HCEC 1CT (cell line): ENCODE measurements around the gene AUTS2.

Source experiments
- DNase-seq: peaks from one replicate; pipeline ENCODE4 v3.0.0-alpha.2; 2017

AUTS2 gene

DNA sequence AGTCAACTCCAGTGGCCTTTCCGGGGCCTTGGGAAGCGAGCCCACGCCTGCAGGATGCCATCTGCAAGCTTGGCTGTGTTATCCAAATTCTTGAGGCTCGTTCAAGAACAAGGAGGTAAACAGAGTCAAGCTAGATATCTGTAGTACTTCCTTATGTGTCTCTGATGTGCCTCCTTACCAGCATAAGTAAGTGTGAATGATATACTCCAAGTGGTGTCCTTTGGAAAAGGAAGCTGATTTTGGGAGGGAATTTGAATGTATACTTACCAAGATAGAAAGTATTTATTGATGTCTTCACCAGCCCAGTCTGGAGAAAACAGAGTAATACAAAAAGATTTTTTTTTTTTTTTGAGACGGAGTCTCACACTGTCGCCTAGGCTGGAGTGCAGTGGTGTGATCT, 1161.4 kb downstream of the AUTS2 start:
- no peak for DNase-seq

- no peak for DNase-seq
These were observed 1163.5 kb downstream of the AUTS2 start for GRCh38 chr7:70761711-70762328.

DNA sequence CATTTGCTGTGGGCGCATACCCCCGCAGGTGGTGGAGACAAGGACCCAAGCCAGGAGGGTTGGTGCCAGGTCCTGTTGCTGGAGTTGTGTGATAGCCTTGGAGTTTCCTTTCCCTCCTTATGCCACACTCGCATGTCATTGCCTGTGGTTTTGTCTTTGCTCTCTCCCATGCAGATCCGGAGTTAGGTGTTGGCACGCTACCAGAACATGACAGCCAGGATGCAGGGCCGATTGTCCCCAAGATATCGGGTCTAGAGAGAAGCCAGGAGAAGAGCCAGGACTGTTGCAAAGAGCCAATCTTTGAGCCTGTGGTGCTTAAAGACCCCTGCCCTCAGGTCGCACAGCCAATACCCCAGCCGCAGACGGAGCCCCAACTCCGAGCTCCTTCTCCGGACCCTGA, 1164.4 kb downstream of the AUTS2 start:
- no peak for DNase-seq

- no peak for DNase-seq
These were observed 1165.9 kb downstream of the AUTS2 start for GRCh38 chr7:70763961-70764691.

DNA sequence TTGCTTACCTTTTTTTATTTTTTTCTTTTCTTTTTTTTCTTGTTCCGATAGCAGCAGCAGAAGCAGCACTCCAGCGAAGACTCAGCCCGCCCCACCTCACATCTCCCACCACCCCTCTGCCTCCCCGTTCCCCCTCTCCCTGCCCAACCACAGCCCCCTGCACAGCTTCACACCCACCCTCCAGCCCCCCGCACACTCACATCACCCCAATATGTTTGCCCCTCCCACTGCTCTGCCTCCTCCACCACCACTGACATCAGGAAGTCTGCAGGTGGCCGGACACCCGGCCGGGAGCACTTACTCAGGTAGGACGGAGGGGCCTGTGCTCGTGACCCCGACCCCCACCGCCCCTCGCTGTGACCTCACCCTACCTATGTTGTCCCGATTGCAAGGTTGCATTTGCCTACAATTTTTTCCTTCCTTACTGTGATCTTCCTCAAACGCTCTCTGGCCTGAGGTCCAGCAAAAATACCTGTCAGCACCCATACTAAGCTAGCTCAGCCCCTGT, 1166.5 kb downstream of the AUTS2 start:
- DNase-seq, result no peak

GRCh38 chr7:70765651-70766050, 1167.4 kb downstream of the AUTS2 start:
- DNase-seq, result no peak

- DNase-seq, result no peak
These were observed 1167.8 kb downstream of the AUTS2 start for GRCh38 chr7:70766109-70766508.

GRCh38 chr7:70766694-70767093, 1168.4 kb downstream of the AUTS2 start:
- DNase-seq, result no peak

DNA sequence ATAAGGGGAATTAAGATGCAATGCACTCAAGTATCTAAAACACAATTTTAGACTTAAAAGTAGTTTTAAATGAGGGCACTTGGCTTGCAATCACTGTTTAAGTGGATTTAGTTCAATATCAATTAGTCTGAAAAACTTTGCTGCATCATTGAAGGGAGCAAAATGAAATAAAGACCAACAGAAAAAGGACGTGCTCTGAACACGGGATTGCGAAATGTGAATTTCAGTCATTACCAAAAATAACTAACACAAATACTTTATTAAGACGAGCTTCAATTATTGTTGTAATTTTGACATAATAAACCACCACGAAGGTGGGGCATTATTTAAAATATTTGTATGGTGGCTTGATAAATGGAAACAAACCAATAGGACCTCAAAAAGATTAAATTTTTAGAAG, 1171.9 kb downstream of the AUTS2 start:
- no peak for DNase-seq

DNA sequence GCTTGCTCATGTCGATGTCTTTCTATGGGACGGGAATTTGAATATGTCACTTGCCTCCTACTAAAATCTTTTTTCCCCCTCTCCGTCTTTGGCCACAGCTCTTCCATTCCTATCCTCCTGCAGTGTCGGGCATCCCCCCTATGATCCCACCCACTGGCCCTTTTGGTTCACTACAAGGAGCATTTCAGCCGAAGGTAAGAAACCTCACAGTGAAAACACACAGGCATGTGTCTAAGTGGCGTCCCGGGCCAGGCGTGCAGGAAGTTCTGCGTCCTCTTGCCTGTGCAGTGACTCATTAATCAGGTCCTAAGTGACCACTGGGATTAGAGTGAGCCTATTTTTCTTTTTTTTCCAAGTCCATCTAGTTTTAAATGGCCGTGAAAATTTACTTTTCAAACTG, 1173.2 kb downstream of the AUTS2 start:
- no peak for DNase-seq

DNA sequence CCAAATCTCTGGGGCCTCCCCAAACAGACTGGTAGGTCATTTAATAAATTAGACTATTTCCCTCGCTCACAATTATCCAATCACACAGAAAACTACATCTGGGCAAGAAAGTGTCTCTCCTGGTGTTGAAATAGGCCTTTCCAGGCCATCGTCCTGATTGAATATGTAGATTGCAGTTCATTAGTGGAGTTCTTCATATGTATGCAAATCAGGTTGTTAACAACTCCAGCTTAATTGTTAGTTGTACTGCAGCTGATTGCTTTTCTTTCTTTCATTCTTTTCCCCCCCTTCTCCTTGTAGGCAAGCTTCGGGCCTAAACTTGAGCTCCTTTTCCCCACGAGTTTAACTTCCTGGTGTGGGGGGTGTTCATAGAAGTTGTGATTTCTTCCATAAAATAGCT, 1174.6 kb downstream of the AUTS2 start:
- DNase-seq, result no peak

DNA sequence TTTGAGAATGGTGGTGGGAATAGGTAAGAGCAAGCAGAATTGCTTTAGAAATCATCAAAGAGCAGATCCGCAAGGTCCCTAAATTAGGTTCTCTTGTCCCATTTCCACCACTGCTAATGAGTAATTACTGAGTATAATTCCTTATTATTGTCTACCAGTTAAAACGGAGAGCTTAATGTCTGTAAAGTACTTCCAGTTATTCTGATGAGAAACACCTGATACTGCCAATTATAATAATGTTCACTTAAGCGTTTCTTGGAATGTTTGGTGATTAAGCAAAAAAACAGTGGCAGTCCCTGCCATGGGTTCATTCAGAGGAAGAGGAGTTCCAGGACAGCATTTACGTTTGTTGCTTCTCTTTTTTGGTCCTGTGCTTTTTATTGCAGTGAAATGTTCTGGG, 1175.1 kb downstream of the AUTS2 start:
- DNase-seq, result no peak

GRCh38 chr7:70774950-70775527, 1176.8 kb downstream of the AUTS2 start:
- no peak for DNase-seq

DNA sequence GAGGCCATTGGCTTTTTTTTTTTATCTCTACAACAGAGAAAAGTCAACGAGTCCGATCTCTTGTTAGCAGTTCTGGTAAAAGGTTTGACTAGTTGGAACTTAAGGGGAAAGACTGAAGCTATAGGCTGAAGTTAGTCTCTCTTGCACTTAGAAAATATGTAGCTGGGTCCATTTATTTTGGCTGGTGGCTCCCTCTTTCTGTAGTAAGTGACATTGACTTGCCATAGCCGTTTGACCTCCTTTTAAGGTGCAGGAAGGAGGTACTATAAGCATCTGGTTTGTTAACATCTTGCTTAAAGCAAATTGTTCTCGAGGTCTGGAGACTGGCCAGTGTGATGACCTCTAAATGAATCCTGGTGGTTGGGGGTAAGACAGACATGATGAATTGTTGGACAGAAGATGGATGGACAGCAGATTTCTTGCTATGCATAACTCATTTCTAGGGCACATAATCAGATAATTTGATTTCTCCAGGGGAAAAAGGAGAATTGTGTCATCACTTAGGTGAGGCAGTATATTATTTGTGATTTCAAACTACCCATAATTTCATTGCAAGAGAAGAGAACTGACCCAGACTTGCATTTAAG, 1177.4 kb downstream of the AUTS2 start:
- no peak for DNase-seq

- no peak for DNase-seq
These were observed 1178.4 kb downstream of the AUTS2 start for GRCh38 chr7:70776627-70777101.

DNA sequence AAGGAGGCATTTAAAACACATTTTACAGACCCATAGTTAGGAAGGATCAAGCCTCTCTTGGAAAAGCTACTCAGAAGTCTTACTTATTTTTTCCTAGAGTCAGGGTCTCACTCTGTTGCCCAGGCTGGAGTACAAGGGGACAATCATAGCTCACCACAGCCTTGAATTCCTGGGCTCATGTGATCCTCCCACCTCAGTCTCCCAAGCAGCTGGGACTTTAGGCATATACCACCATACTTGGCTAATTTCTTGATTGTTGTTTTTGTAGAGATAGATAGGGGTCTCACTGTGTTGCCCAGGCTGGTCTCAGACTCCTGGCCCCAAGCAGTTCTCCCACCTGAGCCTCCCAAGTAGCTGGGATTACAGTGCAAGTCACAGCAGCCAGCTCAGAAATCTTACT, 1179.0 kb downstream of the AUTS2 start:
- no peak for DNase-seq

- DNase-seq, result no peak
These were observed 1180.3 kb downstream of the AUTS2 start for GRCh38 chr7:70778585-70778984.

DNA sequence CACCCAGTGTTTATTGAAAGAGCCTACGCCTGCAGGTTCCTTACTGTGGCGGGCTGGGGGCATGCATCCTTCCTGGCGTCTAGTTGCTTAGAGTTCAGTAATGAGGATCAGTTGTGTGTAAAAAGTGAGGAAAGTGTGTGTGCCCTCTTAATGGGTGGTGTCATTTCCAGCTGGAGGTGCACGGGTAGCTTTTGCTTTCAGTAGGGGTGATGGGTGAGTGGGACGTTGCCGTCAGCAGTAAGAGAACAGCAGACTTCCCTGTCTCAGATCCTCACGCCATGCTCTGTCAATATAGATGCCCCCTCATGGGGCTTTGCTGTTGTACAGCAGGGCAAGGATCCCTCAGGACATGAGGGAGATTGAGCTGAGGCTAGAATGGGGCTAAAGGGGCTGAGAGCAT, 1181.0 kb downstream of the AUTS2 start:
- DNase-seq, result no peak

GRCh38 chr7:70781922-70782311, 1183.6 kb downstream of the AUTS2 start:
- no peak for DNase-seq

DNA sequence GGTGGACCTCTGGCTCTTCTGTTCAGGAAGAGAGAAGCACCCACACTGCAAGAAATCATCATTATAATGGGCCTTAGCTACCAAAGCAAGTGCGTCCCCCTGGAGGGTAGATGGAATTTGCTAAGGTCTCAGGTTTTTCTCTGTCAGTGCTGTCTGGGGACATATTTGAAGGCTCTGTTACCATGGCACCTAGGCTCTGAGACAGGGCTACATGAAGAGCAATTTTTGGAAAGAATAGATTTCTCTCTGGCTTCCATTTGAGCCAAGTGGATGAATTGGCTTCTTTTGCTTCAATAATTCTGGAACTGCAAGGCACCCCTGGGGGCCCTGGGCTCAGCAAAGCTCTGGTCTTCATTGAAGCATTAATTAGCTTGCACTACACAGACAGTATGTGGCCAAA, 1184.5 kb downstream of the AUTS2 start:
- no peak for DNase-seq

DNA sequence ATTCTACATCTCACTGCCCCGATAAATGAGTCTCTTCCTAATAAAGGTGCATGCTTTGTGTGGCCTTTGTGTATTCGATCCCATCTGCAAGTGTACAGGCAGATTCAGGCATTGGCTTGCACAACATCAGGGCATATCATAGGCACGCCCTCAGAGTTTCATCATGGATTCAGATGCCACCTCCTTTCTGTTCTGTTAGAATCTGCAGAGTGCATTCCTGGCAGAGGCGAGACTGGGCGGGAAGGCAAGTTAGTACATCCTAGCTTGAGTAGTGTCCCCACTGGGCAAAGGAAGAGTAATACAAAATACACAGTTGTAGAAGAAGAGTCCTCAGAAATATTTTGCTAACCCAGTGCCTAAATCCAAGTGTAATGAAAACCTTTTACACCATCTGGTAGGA, 1187.2 kb downstream of the AUTS2 start:
- DNase-seq, result no peak

DNA sequence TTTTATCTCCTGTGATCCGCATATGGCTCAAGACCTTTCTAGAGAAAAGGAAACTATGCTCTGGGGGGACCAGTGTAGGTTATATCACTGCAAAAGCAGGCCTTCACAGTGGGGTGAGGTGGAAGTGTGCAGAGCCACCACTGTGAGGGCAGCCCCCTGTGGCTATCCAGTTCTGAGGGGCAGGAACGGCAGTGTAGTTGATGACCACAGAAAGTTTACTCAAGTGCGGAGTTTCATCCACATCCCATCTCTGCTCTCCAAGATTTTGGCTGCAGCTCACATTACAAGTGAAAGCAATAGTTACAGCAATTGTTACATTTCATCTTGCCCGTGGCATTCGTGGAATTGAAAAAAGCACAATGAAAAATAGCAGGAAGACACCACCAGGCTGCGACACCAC, 1187.8 kb downstream of the AUTS2 start:
- DNase-seq, result no peak

GRCh38 chr7:70787286-70787685, 1189.0 kb downstream of the AUTS2 start:
- no peak for DNase-seq

GRCh38 chr7:70787771-70788170, 1189.5 kb downstream of the AUTS2 start:
- DNase-seq, result no peak
